GM21529 (cell line): ENCODE data around the gene TPPP3.
"Not testable (repeated sequence)": the region's sequence is repeated elsewhere in the genome, so short reads cannot be mapped to it uniquely, and the experiment has no call there.

Experiments used
- ATAC-seq: cut with Tn5 transposase; IDR thresholded peaks from one replicate; pipeline ENCODE4 v1.9.1; 2021; ENCODE audit not compliant: unreplicated experiment

Gene TPPP3

DNA sequence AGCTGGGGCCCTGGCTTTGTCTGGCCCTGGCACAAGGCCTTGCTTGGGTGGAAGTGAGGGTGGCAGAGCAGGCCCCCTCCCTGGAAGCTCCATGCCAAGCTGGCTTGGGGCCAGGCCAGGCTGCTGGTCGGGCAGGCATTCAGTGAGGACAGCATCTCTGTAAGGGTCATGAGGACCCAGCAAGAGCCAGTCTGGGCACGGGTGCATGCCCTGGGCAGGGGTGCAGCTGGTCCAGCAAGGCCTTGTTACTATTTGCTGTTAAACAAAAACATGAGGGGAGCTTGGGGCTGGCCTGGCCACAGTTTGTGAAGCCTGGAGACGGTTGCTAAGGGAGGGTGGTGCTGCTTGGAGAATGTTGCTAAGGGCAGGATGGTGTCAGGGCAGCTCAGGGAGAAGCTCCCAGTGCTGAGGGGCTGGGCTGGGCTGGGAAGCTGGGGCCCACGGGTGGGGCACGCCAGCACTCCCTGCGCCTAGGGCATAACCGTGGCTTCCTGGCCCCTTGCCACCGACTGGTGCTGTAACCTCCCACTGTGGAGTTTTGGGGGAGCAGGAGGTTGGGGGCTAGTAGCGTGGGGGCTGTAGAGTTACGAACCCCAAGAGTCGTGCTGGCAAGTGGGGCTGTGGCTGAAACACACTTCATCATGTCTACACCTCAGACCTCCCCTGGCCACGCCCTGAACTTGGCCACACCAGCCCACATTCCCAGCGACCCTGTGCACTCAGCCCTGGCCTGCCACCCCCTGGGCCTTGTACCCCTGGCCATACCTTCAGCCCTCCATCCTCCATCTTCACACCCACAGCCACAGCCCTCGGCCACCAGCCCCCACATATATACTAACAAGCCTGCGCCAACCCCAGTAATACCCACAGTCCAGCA lies 1.6 kb downstream of the TPPP3 start:
- ATAC-seq, result no peak

DNA sequence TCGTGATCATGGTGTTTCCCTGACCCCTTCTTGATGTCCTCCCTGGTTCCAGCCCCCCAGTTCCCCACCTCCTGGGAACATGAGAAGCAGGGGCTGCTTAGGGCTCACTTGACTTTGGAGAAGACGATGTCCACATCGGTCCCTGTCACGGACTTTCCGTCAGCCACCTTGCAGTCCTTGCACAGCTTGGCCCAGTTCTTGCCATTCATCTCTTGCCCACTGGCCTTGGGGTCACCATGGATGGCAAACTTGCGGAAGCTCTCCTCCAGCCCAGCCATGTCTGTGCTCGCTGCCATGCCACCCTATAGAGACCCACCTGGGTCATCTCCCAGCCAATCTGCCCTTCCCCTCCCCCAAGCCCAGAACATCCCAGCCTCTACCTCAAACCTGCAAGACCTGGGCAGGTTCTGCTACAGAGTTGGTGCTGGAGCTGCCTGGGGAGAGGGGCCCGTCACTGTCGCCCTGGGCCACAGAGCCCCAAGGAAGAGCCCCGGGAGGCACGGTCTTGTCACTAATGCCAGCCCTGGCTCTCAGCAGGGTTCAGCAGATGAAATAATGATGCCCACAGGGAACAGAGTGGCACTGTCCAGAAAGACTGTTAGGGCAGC lies 2.4 kb downstream of the TPPP3 start:
- no peak for ATAC-seq

- ATAC-seq, result no peak
Observed at GRCh38 chr16:67389911-67390815, 3.1 kb downstream of the TPPP3 start.

DNA sequence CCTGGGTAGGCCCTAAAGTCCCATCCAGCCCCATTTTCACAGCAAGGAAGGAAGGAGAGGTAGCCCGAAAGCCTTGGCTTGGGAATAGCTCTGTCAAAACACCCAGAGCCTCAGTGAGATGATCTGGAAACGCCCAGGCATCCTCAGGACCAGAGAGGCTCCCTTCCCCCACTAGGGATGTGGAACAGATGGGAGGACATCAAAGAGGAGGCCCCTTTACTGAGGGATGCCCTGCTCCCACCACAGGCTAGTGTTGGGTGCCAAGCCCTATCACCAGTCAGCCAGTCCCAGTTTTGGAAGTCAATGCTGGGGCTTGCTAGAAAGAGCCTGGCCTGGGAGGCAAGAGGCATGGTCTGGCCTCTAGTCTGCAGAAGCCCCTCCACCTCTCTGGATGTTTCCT lies 4.7 kb downstream of the TPPP3 start:
- no peak for ATAC-seq

DNA sequence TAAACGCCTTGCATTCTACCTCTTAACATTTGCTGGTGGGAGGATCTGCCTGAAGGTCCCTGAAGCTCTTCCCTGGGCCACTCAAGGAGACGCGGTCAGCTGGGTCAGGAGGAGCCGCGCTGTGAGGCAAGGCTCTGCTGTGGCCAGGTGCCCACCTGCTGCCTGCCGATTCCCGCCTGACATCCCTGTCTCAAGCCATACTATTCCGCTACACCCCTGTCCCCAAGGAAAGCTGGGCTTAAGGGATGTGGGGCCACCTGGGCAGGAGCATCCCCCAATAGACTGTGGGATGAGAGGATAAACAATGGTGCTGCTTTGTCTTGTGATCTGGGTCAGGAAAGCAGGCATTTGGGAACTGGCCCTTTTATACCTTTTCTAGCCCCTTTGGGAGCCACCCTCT lies 5.1 kb downstream of the TPPP3 start:
- ATAC-seq, result no peak

GRCh38 chr16:67387479-67388079 lies 5.7 kb downstream of the TPPP3 start:
- ATAC-seq, result no peak

GRCh38 chr16:67386861-67387455 lies 6.3 kb downstream of the TPPP3 start:
- no peak for ATAC-seq

DNA sequence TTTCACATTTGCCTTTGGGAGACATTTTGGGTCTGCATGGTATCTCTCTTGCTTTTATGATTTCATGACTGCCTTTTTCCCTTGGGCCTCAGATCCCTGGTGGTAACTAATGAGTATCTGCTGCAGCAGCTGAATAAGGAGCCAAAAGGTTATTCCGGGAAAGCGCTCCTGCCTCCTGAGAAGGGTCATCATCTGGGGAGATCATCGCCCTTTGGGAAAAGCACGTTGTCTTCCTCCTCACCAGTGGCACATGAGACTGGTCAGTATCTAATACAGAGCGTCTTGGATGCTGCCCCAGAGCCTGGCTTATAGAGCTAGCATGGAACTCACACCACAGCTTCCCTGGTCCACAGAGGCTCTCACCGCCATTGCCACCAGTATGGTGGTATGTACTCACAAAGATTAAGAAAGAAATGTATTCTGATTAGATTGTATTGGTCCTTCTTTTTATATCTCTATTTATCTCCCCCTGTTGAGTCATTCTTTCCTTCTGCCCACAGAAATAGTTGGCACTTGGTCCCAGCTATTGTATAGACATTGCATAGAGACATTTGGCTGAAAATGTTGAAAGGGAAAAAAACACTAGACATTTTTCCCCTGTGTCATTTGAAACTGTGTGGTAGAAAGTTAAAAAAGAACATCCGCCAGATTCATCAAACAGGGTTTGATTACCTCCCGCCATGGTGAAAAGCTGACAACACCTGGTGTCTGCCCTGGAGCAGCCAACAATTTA lies 8.4 kb downstream of the TPPP3 start:
- ATAC-seq, result no peak

DNA sequence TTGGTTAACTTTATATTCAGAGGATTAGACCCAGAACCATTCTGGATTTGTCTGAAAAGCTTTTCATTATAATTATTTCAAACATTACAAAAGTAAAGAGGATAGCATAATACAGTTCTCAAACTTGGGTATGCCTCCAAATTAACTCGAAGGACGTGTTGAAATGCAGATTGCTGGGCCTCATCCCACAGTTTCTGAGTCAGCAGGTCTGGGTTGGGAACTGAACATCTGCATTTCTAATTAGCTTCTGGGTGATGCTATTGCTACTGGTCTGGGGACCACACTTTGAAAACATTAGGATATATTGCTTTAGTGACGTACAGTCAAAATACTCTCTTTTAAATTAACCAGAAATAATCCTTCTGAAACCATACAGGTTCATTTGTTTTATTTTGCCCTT lies 10.0 kb downstream of the TPPP3 start:
- ATAC-seq, result no peak

DNA sequence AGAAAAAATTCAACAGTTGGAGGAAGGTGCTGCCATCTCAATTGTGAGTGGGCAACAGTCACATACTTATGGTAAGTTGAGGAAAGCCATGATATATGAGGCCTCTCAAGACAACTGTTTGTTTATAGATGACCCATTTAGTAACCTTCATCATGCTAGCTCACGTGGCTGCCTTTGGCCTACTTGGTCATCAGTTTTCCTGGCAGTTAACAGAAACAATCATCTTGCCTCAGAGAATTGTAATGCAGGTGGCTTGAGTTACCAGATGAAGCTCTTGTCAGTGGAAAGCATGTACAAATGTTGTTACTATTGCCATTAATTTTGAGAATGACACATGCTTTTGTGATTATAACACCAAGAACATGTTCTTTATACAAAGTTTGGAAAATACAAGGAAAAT lies 14.7 kb downstream of the TPPP3 start:
- ATAC-seq, result no peak

GRCh38 chr16:67376012-67376411 lies 17.3 kb downstream of the TPPP3 start:
- ATAC-seq, result not testable (repeated sequence)

DNA sequence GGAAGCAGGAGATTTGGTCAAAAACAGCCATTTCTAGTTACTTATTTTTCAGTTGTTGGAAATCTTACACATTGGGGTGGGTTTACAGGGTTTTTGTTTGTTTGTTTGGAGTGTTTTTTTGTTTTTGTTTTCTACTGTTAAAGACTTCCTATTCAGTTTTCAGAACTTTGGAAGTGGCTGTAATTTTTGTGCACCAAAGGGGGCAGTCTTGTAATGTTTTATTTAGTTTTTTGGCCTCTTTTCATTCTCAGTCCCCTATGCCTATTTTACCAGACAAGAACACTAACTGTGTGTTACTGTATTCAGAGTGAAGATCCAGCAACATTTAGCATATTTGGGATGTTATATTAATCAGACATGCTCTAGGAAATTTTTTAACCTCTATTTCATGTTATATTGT lies 20.6 kb downstream of the TPPP3 start:
- ATAC-seq, result no peak

DNA sequence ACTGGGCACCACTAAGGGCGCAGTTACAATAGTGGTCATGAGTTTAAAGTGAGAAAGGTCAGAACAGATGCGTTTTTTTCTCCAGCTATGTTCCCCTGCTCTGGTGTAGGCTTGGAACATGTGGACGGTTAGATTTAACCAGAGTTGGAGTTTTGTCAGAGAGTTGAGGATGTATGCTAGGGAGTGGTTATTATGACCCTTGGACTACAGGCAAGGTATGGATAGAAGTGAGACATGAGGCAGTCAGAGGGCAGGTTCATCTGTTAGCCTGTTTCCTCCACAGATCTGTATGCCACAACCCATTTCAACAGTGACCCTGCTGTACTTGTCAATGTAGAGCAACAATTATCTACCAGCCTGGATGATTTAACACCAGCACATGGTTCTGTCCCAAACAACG lies 22.6 kb downstream of the TPPP3 start:
- ATAC-seq, result no peak

DNA sequence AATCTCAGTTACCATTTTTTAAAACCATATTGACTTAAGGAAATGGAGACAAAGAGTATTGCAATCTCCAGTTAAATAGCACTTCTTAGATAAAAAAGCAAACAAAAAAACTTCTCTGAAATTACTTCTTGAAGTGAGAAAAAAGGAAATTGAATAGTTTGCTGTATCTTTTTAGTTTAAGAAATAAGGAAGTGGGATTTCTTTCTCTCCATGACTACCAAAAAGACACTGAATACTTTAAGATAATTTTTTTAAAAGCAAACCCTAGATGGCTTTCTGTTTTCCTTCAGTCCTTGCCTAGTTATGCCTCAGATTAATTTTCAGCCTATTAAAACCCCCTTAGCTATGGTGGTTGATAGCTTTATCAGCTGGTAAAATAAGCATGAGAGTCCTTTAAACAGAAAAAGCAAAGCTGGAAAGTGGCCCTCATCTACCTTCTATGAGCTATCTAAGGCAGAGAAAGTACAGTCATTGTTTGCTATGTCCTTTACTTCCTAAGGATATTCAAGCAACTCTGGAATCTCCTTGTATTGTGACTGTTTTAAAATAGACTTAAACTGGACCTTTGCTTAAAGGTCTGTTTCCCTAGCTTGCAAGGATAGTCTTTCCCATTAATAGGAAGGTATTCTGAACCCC lies 28.6 kb downstream of the TPPP3 start:
- no peak for ATAC-seq

GRCh38 chr16:67361038-67361437 lies 32.3 kb downstream of the TPPP3 start:
- ATAC-seq, result no peak

- ATAC-seq, result not testable (repeated sequence)
Observed at GRCh38 chr16:67359540-67360269, 33.6 kb downstream of the TPPP3 start.

DNA sequence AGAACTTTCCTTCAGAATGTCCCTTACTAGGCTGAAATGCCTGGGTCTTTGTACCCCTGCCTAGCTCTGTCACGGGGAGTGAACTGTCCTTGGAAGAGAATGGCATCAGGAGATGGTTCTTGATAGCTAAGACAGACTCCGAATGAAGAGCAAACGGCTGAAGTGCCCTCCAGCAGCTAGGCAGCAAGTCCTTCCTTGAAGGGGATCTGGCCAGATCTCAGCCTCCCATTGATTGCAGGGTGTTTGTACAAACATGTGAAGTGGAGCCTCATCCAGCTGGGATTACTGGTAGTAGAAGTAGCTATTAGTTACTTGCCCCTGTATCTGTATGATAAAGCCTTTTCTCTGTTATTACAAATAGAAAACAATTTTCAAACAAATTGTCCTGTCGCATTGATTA lies 35.7 kb downstream of the TPPP3 start:
- no peak for ATAC-seq

DNA sequence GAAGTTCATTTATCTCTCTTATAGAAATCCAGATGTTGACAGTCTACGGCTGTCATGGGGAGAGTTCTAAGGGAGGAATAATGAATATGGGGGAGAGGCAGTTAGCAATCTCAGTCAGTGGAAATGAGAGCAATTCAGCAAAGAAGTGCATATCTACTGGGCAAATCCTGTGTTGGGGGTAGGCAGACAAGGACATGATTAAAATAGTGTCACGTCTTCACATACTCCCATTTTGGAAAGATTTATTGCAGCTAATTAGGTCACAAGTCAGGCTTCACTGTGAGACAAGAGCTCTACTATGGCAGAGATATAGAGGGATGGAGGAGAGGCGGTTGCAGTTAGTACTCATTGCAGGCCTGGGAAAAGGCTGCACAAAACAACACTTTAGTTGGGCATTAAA lies 36.9 kb downstream of the TPPP3 start:
- no peak for ATAC-seq

GRCh38 chr16:67352463-67352862 lies 40.8 kb downstream of the TPPP3 start:
- ATAC-seq, result not testable (repeated sequence)
